Neural progenitor cell (in vitro differentiated cells): ENCODE measurements around the gene NCOA6.

Experiments
- CTCF ChIP-seq: fragments of 200-600 bp; sonication (generic); IDR thresholded peaks from 2 replicates; pipeline ENCODE4 v1.5.1; 2017; ENCODE audit warnings: antibody characterized with exemption, mild to moderate bottlenecking
- EZH2 ChIP-seq: fragments of 200-600 bp; sonication (generic); IDR thresholded peaks from 2 replicates; pipeline ENCODE4 v1.6.1; 2017; ENCODE audit warnings: antibody characterized with exemption, mild to moderate bottlenecking, moderate library complexity

DNA sequence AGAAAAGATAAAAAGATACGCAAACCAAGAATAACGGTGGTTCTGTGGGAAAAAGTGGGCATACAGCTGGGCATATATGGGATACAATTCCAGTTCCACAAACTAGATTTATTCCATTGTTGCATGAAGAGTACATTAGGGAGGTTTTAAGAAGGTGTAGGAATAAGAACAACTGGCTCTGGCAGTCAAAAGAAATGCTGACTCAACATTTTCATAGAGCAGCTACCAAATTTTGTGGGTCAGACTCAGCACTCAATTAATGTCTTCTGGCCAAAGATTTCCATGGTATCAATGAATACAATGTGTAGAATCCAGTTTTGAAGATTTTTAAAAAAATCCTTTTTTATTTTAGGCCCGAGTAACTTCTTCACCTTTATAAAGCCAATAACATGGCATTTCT lies 81.1 kb downstream of the NCOA6 start:
- TF ChIP-seq CTCF (no peak), EZH2 (no peak)
